GM19468 (cell line): ENCODE data around the gene LGALS14.
"Not testable (repeated sequence)": the region's sequence is repeated elsewhere in the genome, so short reads cannot be mapped to it uniquely, and the experiment has no call there.

ENCODE experiments used
- ATAC-seq: cut with Tn5 transposase; IDR thresholded peaks from one replicate; pipeline ENCODE4 v1.9.1; 2021; ENCODE audit warnings: mild to moderate bottlenecking, moderate library complexity, moderate number of reproducible peaks; ENCODE audit not compliant: unreplicated experiment; ENCODE audit errors: extremely low read depth

The LGALS14 gene

GRCh38 chr19:39692822-39693221, 11.5 kb upstream of the LGALS14 start:
- no peak for ATAC-seq

- no peak for ATAC-seq
Measured at GRCh38 chr19:39695759-39696158, 8.5 kb upstream of the LGALS14 start.

- no peak for ATAC-seq
Measured at GRCh38 chr19:39696387-39696786, 7.9 kb upstream of the LGALS14 start.

- ATAC-seq: no peak
Measured at GRCh38 chr19:39698535-39698934, 5.7 kb upstream of the LGALS14 start.

GRCh38 chr19:39701291-39701690, 3.0 kb upstream of the LGALS14 start:
- peak; percentile 65 for ATAC-seq

GRCh38 chr19:39705578-39706188, 1.4 kb downstream of the LGALS14 start:
- no peak for ATAC-seq

- no peak for ATAC-seq
Measured at GRCh38 chr19:39708594-39708993, 4.3 kb downstream of the LGALS14 start.

- no peak for ATAC-seq
Measured at GRCh38 chr19:39709026-39709872, 5.0 kb downstream of the LGALS14 start.

GRCh38 chr19:39710333-39710890, 6.1 kb downstream of the LGALS14 start:
- no peak for ATAC-seq

- ATAC-seq: not testable (repeated sequence)
Measured at GRCh38 chr19:39720144-39720543, 15.9 kb downstream of the LGALS14 start.

GRCh38 chr19:39725995-39726394, 21.7 kb downstream of the LGALS14 start:
- ATAC-seq: no peak

- no peak for ATAC-seq
Measured at GRCh38 chr19:39727070-39727800, 23.0 kb downstream of the LGALS14 start.

- no peak for ATAC-seq
Measured at GRCh38 chr19:39728040-39728439, 23.8 kb downstream of the LGALS14 start.

GRCh38 chr19:39729594-39729993, 25.3 kb downstream of the LGALS14 start:
- ATAC-seq: no peak

- ATAC-seq: no peak
Measured at GRCh38 chr19:39731685-39732084, 27.4 kb downstream of the LGALS14 start.

GRCh38 chr19:39733841-39734240, 29.6 kb downstream of the LGALS14 start:
- no peak for ATAC-seq

- ATAC-seq: no peak
Measured at GRCh38 chr19:39735688-39736087, 31.4 kb downstream of the LGALS14 start.

GRCh38 chr19:39736088-39736487, 31.8 kb downstream of the LGALS14 start:
- ATAC-seq: no peak

- no peak for ATAC-seq
Measured at GRCh38 chr19:39737351-39737750, 33.1 kb downstream of the LGALS14 start.

- ATAC-seq: no peak
Measured at GRCh38 chr19:39737891-39738290, 33.6 kb downstream of the LGALS14 start, which contains the start of gene CLC. Gene CLC (minus strand): TSS chr19:39738029. CDS start chr19:39737952, 77 bp downstream.

- ATAC-seq: no peak
Measured at GRCh38 chr19:39738814-39739213, 34.5 kb downstream of the LGALS14 start.
